Neural crest cell (in vitro differentiated cells): Measurements from ENCODE around the gene UMODL1. TPM values are rescaled to one million over a fixed set of nuclear protein-coding genes. Genes with fewer than 3 reads are reported as not detected.
A peak's percentile ranks its signal among the peaks of the same experiment; 100 is the strongest.
"Not testable (repeated sequence)": the region's sequence is repeated elsewhere in the genome, so short reads cannot be mapped to it uniquely, and the experiment has no call there.

Experiments used
- DNase-seq: peaks from one replicate; pipeline ENCODE4 v3.0.0; 2021; ENCODE audit warnings: low read depth, mixed read lengths, low spot score
- H3K27ac Mint-ChIP-seq: one replicate; pipeline ENCODE4 v1.8.0; 2021; ENCODE audit warnings: mild to moderate bottlenecking, mixed read lengths; ENCODE audit not compliant: unreplicated experiment
- H3K27me3 Mint-ChIP-seq: 2 replicates; pipeline ENCODE4 v1.8.0; 2021; ENCODE audit warnings: low read depth, mild to moderate bottlenecking, mixed read lengths
- H3K36me3 Mint-ChIP-seq: 2 replicates; pipeline ENCODE4 v1.8.0; 2021; ENCODE audit warnings: low read depth, mild to moderate bottlenecking, mixed read lengths
- H3K4me1 Mint-ChIP-seq: 2 replicates; pipeline ENCODE4 v1.8.0; 2021; ENCODE audit warnings: mixed read lengths
- H3K4me3 Mint-ChIP-seq: one replicate; pipeline ENCODE4 v1.8.0; 2021; ENCODE audit warnings: mild to moderate bottlenecking, mixed read lengths
- H3K9me3 Mint-ChIP-seq: 2 replicates; pipeline ENCODE4 v1.8.0; 2021; ENCODE audit warnings: mixed read lengths
- total RNA-seq: library from RNA; stranded (reverse); gene quantifications from 2 replicates; pipeline ENCODE4 v1.2.1, GENCODE V29; 2021
- TF ChIP-seq, protein P1 (sequence below): fragments of 200-600 bp; sonication (generic); conservative IDR thresholded peaks from 2 replicates; pipeline ENCODE4 v1.5.0; 2021; ENCODE audit warnings: antibody characterized with exemption, mild to moderate bottlenecking

The UMODL1 gene
- total RNA-seq, 1 donor from 2014 or later: not detected

DNA sequence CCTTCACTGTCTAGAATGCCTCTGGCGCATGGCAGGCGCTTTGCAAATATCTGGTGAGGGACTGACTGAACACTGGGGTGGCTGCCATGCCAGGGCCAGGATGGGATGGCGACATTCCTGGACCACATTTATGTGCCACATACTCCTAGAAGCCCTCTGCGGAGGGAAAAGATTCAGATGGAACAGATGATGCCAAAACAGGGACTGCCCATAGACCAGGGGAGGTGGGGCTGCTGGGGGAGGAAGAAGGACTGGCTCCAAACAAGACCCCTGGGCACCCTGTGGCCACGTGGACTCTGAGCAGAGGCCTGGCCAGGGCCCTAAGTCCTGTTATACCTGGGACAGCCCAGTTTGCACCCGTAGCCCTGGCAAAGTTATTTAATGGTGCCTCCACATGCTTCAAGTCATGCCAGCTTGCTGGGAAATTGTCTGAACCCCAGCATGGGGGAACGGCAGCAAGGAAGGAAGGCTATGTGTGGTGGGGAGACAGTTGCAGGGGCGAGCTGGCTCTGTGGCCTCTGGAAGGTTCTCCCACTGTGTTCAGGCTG, 44.1 kb downstream of the UMODL1 start:
- TF ChIP-seq, protein P1, sequence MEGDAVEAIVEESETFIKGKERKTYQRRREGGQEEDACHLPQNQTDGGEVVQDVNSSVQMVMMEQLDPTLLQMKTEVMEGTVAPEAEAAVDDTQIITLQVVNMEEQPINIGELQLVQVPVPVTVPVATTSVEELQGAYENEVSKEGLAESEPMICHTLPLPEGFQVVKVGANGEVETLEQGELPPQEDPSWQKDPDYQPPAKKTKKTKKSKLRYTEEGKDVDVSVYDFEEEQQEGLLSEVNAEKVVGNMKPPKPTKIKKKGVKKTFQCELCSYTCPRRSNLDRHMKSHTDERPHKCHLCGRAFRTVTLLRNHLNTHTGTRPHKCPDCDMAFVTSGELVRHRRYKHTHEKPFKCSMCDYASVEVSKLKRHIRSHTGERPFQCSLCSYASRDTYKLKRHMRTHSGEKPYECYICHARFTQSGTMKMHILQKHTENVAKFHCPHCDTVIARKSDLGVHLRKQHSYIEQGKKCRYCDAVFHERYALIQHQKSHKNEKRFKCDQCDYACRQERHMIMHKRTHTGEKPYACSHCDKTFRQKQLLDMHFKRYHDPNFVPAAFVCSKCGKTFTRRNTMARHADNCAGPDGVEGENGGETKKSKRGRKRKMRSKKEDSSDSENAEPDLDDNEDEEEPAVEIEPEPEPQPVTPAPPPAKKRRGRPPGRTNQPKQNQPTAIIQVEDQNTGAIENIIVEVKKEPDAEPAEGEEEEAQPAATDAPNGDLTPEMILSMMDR: no peak
- Mint-ChIP-seq H3K4me3 (no peak overlapping the region), H3K4me1 (peaks cover 9% of the 10 kb centered on the region)

DNA sequence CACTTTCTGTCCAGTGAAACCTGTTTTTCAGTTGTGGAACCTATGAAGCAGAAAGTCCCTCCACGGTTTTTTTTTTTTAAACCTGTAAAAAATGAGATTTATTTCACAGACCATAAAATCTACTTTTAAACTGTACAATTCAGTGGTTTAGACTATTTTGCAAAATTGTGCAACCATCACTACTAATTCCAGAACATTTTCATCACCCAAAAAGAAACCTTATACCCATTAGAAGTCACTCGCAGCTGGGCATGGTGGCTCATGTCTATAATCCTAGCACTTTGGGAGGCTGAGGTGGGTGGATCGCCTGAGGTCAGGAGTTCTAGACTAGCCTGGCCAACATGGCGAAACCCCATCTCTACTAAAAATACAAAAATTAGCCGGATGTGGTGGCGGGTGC, 45.4 kb downstream of the UMODL1 start:
- H3K4me3 Mint-ChIP-seq, H3K27ac Mint-ChIP-seq, DNase-seq, H3K9me3 Mint-ChIP-seq, H3K36me3 Mint-ChIP-seq: not testable (repeated sequence)
- Mint-ChIP-seq H3K27me3 (peaks cover 26% of the 10 kb centered on the region), H3K4me1 (peaks cover 17% of the 10 kb centered on the region)

More for the DNA sequence above, 44.1 kb downstream of the UMODL1 start:
- peaks cover 22% of the 10 kb centered on the region for H3K27me3 Mint-ChIP-seq
- no peak overlapping the region for H3K27ac Mint-ChIP-seq
- no peaks in the 10 kb centered on the region for H3K36me3 Mint-ChIP-seq
- no peak for DNase-seq
- H3K9me3 Mint-ChIP-seq: no peaks in the 10 kb centered on the region

DNA sequence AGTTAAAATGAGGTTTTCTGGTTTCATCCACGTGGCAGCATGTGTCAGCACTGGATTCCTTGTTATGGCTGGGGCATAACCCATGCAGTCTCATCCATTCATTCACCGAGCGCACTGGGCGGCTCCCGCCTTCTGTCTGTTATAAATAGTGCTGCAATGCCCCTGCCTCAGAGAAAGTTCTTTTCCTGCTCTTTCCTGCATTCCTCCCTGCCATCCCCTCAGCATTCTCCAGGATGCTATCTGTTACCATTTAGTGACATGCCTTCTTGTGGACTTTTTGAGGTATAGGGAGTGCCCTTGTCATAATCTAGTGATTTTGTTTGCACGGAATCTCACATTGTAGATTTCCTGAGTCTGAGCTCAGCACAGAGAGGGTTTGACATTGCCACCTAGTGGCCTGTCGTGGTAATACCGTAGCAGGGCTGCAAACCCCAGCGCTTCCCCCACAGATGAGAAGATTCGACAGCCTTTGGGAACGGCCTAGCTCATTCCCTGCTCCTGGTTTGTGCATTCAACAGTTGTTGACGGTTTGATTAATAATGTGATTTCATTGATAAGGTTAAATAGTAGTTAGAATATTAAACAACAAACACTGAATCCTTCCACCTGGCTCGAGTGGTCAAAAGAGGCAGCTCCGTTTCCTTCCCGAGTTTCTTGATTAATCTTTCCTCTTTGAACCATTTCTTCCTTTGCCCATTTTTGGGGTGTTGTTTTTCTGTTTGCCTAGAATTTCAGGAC, 46.3 kb downstream of the UMODL1 start:
- peak; percentile 86 for DNase-seq
- Mint-ChIP-seq H3K27ac (no peak overlapping the region), H3K4me3 (peak overlapping the region; percentile 70), H3K36me3 (no peaks in the 10 kb centered on the region), H3K27me3 (peaks cover 26% of the 10 kb centered on the region), H3K4me1 (peaks cover 17% of the 10 kb centered on the region), H3K9me3 (no peaks in the 10 kb centered on the region)
- TF ChIP-seq, protein P1: peak; percentile 97

DNA sequence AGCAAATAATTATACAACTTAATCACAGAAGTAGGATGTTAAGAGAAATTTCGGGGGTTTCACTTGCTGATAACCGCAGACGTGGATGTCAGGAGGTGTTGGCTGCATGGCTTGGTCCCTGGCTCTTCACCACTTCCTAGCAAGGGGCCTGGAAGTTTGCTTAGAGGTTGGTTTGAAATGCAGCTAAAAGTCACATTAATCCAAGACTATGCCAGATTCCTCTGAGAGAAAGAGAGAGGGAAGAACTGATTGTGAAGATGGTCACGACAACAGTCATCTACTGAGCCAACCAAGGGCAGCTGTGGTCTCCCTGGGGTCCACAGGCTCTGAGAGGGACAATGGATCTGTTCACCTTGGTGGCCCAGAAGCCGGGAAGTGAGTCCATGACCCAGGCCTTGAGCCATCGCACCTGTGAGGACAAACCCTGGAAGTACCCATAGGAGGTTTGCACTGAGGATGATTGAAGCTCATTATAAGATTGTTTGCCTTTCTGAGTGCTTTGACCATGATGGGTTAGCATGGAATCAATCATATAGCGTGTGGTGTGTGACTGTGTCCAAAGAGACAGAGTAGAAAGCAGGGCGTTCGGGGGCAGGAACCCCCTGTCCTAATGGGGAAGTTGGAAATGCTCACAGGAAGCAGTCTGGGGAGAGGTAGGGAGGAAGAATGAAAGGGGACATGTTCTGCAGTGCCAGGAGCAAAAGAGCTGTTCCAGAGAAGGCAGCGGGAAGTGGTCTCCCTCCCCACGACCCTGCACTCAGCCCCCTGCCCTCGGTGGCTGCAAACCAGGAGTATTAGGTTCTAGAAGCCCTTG, 47.1 kb downstream of the UMODL1 start:
- TF ChIP-seq, protein P1: no peak
- Mint-ChIP-seq H3K27me3 (peaks cover 21% of the 10 kb centered on the region), H3K27ac (no peak overlapping the region), H3K4me3 (no peak overlapping the region), H3K4me1 (peaks cover 17% of the 10 kb centered on the region), H3K9me3 (no peaks in the 10 kb centered on the region), H3K36me3 (no peaks in the 10 kb centered on the region)
- DNase-seq: no peak

DNA sequence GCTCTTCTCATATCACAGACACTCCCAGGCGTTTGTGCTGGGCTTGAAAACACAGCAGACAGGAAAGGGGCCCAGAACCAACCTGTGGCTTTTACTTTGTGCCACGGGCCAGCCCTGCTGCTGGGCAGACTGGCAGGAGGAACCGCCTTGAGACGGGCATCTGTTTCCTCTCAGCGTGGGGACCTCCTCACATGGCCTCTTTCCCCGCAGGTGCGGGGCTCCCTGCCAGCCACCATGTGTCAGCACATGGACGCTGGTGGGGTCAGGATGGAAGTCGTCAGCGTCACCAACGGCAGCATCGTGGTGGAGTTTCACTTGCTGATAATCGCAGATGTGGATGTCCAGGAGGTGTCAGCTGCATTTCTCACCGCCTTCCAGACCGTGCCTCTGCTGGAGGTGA, 47.8 kb downstream of the UMODL1 start:
- peaks cover 16% of the 10 kb centered on the region for H3K27me3 Mint-ChIP-seq
- H3K36me3 Mint-ChIP-seq: no peaks in the 10 kb centered on the region
- TF ChIP-seq, protein P1: no peak
- no peaks in the 10 kb centered on the region for H3K9me3 Mint-ChIP-seq
- H3K27ac Mint-ChIP-seq: no peak overlapping the region
- peaks cover 17% of the 10 kb centered on the region for H3K4me1 Mint-ChIP-seq
- no peak overlapping the region for H3K4me3 Mint-ChIP-seq
- DNase-seq: no peak
